ENCODE data around the gene RBM14.
"Not testable (repeated sequence)": the region's sequence is repeated elsewhere in the genome, so short reads cannot be mapped to it uniquely, and the experiment has no call there.

The RBM14 gene

GRCh38 chr11:66631883-66632282, 15.5 kb downstream of the RBM14 start:
- no peak for DNase-seq (ENCODE audit: low read depth in 2 of 2)

DNA sequence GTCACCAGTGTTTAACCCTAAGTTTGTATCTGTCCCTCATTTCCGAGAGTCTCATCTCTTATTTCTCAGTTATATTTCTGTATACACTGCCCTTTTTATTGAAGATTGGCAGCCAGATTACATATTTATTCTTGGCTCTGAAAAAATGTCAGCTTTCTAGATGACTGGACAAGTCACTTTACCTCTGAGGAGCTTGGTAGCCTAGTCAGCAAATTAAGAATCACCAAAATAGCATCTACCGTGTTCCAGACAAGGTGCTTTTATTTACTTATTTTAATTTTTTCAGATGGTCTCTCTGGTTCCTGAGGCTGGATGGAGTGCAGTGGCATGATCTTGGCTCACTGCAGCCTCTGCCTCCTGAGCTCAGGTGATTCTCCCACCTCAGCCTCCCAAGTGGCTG, 16.5 kb downstream of the RBM14 start:
- no peak for DNase-seq (ENCODE audit: low read depth in 2 of 2)

- DNase-seq (ENCODE audit: low read depth in 2 of 2), result no peak
Measured at GRCh38 chr11:66636411-66636810, 20.0 kb downstream of the RBM14 start.

DNA sequence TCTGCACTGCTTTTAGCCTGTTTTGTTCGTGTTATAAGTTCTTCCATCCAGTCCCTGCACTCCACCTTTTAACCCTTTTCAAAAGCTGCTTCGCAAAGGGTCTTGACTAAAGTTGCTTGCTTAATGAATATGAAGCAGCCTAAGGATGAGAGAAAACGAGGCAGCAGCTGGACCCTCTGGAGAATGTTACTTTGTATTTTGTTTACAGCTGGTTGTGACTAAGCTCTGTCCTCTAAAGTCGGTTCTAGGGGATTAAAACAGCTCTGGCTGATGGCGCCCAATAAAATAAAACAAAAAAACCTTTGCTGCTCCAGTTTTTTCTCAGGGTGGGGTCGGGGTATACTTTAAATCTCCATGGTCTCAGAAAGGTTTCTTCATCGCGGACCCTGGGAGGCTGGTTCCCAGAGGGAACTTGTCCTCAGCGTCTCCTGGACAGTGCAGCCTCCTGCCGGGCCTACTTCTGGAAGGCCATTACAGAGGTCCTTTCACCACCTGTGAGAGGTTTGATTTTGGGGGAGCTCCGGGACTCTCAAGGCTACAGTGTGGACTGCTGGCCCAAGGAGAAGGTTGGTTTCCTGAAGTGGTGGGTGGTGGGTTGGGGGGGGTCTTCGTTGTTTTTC, 21.2 kb downstream of the RBM14 start:
- no peak for DNase-seq (ENCODE audit: low read depth in 2 of 2)

GRCh38 chr11:66638177-66639065, 22.0 kb downstream of the RBM14 start, which contains the start of gene RBM4:
Gene RBM4 (plus strand): TSS chr11:66638703. CDS start chr11:66639712, 1,009 bp downstream.
- peak; percentile 82 to 90 for DNase-seq (ENCODE audit: low read depth in 2 of 2)

GRCh38 chr11:66639066-66639813, 22.8 kb downstream of the RBM14 start:
- peak in 1 of 2 donors; percentile 8 for DNase-seq (ENCODE audit: low read depth in 2 of 2)

- DNase-seq (ENCODE audit: low read depth in 2 of 2), result not testable (repeated sequence)
Measured at GRCh38 chr11:66639814-66640340, 23.4 kb downstream of the RBM14 start.

DNA sequence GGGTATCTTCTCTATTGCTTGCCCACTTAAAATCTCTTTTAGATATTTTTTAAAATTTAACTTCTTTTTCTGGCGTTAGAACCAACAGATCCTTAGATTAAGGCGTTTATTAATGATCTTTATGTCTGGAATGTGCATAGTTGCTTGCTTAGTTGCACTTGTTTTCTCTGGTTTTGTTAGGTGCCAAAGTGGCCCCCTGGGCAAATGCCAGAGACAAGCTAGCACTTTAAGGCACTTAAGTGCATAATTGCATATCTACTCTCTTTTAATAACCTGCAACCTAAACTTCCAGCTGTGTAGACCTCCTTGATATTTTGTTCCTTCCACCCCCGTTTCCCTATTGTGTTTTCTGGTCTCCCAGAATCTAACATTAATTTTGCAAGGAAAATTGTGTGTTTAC, 25.4 kb downstream of the RBM14 start:
- no peak for DNase-seq (ENCODE audit: low read depth in 2 of 2)

DNA sequence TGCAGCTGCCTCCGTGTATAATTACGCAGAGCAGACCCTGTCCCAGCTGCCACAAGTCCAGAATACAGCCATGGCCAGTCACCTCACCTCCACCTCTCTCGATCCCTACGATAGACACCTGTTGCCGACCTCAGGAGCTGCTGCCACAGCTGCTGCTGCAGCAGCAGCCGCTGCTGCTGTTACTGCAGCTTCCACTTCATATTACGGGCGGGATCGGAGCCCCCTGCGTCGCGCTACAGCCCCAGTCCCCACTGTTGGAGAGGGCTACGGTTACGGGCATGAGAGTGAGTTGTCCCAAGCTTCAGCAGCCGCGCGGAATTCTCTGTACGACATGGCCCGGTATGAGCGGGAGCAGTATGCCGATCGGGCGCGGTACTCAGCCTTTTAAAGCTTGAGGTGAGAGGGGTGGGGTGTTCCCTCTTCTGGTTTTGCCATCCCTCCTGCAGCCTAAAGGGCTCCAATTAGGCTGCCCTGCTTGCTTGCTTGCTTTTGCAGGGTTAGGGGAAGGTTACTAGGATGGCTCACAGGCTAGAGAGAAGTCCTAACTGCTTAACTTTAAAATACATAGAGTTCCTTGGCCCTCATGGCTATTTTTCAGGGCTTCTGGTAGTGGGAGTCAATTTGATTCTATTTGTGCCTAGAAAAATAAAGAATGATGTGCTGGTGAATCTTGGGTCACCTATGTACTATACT, 27.5 kb downstream of the RBM14 start:
- DNase-seq (ENCODE audit: low read depth in 2 of 2), result no peak

- DNase-seq (ENCODE audit: low read depth in 2 of 2), result no peak
Measured at GRCh38 chr11:66646828-66647227, 30.4 kb downstream of the RBM14 start.

DNA sequence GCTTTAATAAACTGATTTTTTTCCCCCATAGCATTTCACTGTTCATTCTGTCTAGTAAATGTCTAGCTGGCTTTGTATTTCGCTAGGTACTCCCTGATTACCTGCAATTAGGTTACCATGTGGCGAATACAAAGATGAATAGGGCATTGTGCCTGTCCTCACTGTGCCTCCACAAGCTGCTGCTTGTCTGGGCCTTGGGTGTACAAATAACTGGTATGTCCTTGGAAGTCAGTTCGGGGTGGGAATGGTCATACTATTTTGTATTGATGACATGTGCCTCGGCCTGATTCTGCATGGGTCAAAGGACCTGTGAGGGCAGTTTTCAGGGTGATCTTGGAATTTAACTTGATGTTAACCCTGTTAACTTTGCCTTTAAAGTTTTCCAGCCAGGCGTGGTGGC, 33.5 kb downstream of the RBM14 start:
- DNase-seq (ENCODE audit: low read depth in 2 of 2), result no peak

DNA sequence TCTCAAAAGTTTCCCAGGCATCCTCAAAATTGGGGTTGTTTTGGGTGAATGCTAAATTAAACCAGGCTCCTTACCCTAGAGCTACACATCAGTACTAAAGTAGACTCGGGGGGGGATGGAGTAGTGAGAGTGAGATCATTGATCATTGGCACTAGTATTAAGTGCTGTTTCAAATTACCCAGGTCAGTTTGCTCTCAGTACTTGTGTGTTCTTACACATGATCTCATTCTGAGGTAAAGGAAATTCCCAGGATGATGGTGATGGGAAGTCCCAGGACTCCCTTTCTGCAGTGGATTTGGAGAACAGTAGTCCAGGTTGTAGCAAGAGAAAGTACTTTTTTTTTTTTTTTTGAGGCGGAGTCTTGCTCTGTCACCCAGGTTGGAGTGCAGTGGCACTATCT, 34.6 kb downstream of the RBM14 start:
- no peak for DNase-seq (ENCODE audit: low read depth in 2 of 2)

DNA sequence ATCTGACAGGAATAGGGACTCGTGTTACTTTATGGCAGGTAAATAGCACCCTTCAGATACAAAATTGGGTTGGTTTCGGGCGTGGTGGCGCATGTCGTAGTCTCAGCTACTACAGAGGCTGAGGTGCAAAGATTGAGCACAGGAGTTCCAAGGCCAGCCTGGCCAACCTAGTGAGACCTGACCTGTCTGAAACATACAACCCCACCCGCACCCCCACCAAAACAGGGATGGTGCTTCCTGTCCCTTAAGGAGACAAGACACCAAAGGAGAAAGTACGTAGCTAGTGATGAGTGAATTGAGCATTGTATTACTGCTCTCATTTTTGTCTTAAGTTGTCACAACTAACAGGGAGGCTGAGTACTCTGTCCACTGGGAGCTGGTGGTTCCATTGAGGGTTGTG, 36.2 kb downstream of the RBM14 start:
- DNase-seq (ENCODE audit: low read depth in 2 of 2), result no peak

GRCh38 chr11:66653123-66653522, 36.7 kb downstream of the RBM14 start:
- DNase-seq (ENCODE audit: low read depth in 2 of 2), result no peak

- DNase-seq (ENCODE audit: low read depth in 2 of 2), result no peak
Measured at GRCh38 chr11:66659763-66660162, 43.3 kb downstream of the RBM14 start.

GRCh38 chr11:66663741-66664296, 47.4 kb downstream of the RBM14 start:
- no peak for DNase-seq (ENCODE audit: low read depth in 2 of 2)

DNA sequence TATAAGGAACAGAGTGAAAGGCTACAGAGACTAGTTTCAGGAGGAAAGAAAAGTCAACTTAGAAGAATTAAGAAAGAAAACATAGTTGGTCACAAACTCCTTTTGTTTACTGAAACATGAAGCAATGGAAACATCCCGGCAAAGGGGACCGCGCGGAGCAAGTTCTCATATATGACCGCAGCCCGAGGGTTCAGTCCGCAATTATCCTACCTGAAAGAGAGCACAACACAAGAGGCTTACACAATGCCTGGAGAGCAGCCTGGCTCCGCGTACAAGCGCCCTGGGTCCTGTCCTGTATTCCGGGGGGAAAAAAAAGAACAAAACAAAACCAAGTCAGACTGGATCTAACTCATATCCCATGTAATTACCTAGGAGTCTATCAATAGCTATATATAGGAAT, 48.9 kb downstream of the RBM14 start:
- no peak for DNase-seq (ENCODE audit: low read depth in 2 of 2)

DNA sequence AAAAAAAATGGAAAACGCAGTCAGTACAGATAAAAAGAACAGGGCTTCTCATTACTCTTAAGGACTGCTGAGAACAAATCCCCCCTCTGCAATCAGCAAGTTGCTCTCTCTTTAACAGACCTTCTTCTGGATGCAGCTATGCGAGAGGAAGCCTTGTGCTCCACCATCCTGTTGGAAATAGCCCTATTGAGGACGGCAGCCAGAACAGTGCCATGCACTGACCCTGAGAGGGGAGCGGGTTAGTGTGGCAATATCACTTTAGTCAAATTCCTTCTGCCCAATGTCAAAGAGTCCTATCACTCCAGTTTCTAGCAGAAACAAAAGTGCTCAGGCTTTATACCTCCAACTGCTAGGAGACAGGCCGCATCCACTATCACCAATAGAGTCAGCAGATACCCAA, 54.4 kb downstream of the RBM14 start:
- no peak for DNase-seq (ENCODE audit: low read depth in 2 of 2)

DNA sequence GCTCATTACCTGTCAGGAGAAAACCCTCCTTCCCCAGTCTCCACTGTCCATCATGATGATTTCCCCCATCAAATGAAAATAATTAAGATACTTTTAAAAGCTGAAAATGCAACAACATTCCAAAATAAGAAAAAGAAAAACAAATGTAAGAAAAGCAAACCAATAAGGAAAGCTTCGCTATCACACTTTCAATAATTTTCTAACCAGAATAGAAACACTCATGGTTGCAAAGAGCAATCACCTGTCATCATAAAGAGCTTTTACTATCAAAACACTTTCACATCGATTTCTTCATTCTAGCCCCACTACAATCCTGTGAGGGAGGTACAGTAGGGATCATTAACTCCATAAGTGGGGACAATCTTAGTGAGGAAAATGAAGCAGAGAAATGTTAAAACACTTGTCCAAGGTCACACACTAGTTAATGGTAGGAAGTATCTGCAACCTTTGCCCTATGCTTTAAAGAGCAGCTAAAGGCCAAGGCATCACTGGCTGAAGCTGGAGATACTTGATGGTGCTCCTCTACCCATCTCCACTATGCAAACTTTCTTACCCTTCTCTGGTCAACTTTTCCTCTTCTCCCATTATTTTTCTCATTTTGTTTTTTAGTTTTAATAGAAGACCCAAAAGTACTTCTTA, 58.7 kb downstream of the RBM14 start:
- no peak for DNase-seq (ENCODE audit: low read depth in 2 of 2)

- no peak for DNase-seq (ENCODE audit: low read depth in 2 of 2)
Measured at GRCh38 chr11:66676282-66676919, 60.0 kb downstream of the RBM14 start.

All from stimulated activated CD8-positive, alpha-beta memory T cell treated with anti-CD3 and anti-CD28 coated beads, Interleukin-2, amount 100 ng/mL, for 48 hours (primary cell).